Esophagus squamous epithelium (tissue), 5 donors: ENCODE results near the gene FAAP20. TPM values are rescaled to one million over a fixed set of nuclear protein-coding genes. Genes with fewer than 3 reads are reported as not detected.

Experiments
- DNase-seq: peaks from one replicate; lab custom pipeline; 2025; lab: John Stamatoyannopoulos, UW
- H3K27ac ChIP-seq, 4 donors: fragments of 200-600 bp; sonication (generic); one replicate each; pipeline ENCODE4 v1.5.1; 2016 to 2019; ENCODE audit warnings: mild to moderate bottlenecking in 1 of 4
- H3K27me3 ChIP-seq, 4 donors: fragments of 200-600 bp; sonication (generic); 1 replicate in 3 of 4; 2 replicates in 1 of 4; pipeline versions ENCODE4 v1.5.1 to v1.6.0; 2017 to 2021; ENCODE audit warnings: antibody characterized with exemption in 1 of 4
- H3K36me3 ChIP-seq, 3 donors: fragments of 200-600 bp; sonication (generic); one replicate each; pipeline ENCODE4 v1.5.1; 2016 to 2019
- H3K4me1 ChIP-seq, 3 donors: fragments of 200-600 bp; sonication (generic); one replicate each; pipeline ENCODE4 v1.5.1; 2017 to 2019
- H3K4me3 ChIP-seq, 4 donors: fragments of 200-600 bp; sonication (generic); 1 replicate in 3 of 4; 2 replicates in 1 of 4; pipeline ENCODE4 v1.5.1; 2016 to 2019; ENCODE audit warnings: mild to moderate bottlenecking in 2 of 4, moderate library complexity in 1 of 4
- H3K9me3 ChIP-seq, 3 donors: fragments of 200-600 bp; sonication (generic); one replicate each; pipeline ENCODE4 v1.5.1; 2016 to 2019
- CTCF ChIP-seq, 6 experiments: fragments of 450-650 bp in 4 of 6; fragments of 200-600 bp in 2 of 6; sonication (generic) in 2 of 6; IDR thresholded peaks; one replicate each; pipeline ENCODE4 v1.5.1; 2016 to 2019; ENCODE audit warnings: antibody characterized with exemption in 6 of 6, mild to moderate bottlenecking in 4 of 6, moderate library complexity in 4 of 6
- POLR2A ChIP-seq, 4 donors: fragments of 450-650 bp; IDR thresholded peaks; one replicate each; pipeline ENCODE4 v1.6.1; 2017; ENCODE audit warnings: antibody characterized with exemption in 4 of 4, mild to moderate bottlenecking in 4 of 4, moderate library complexity in 3 of 4
- WGBS, 2 donors: methylation state at CpG; one replicate each; pipeline ENCODE4 v1.1.5; 2018; 5-methylcytosine and 5-hydroxymethylcytosine counted together
- intact Hi-C: fragments of 100-400 bp; cut with DNase I; formaldehyde crosslinking; loops from one replicate; pipeline ENCODE4 v1.15.0; 2022
- total RNA-seq, 4 donors: library from RNA; depleted of rRNA; stranded (reverse); fragments of >200 nt; gene quantifications; one replicate each; pipeline ENCODE4 v1.1.0, GENCODE V29; 2016
- donor health status: DM: yes; HTN: yes; CAD: no.

Gene FAAP20
- total RNA-seq, 4 donors from 2014 or later, result 8.6 to 22.5 (median 18.1) TPM

GRCh38 chr1:2190491-2190976 is 4.0 kb downstream of the FAAP20 start:
- Histone ChIP-seq H3K27ac (peak overlapping the region; percentile 84 to 98 (median 94)), H3K4me3 (peak overlapping the region in 3 of 4 donors; percentile 49 to 76 (median 56)), H3K4me1 (peaks cover 43 to 83% (median 45%) of the 10 kb centered on the region in 3 donors), H3K27me3 (no peaks in the 10 kb centered on the region), H3K9me3 (no peaks in the 10 kb centered on the region), H3K36me3 (peaks cover 0 to 19% (median 0%) of the 10 kb centered on the region in 3 donors)
- no peak for DNase-seq
- TF ChIP-seq CTCF (IDR thresholded peaks at IDR 0.05), result no peak
- no peak for TF ChIP-seq POLR2A (IDR thresholded peaks at IDR 0.05)
- 96 to 99% methylated on average over 8 to 9 of the region's 19 CpGs for WGBS, 2 donors
- intact Hi-C loops, result loop anchor here (10.0 kb wide), 2 partner anchors 124 to 354 kb away; no protein-coding TSS in a partner anchor

- DNase-seq, result peak; percentile 78
- TF ChIP-seq POLR2A (IDR thresholded peaks at IDR 0.05) (peak in 3 of 4 donors; percentile 4 to 80 (median 42)), CTCF (IDR thresholded peaks at IDR 0.05) (peak in 1 of 6 experiments; percentile 30)
- Histone ChIP-seq H3K4me3 (peak overlapping the region; percentile 39 to 76 (median 52)), H3K9me3 (no peaks in the 10 kb centered on the region), H3K4me1 (peaks cover 38 to 76% (median 41%) of the 10 kb centered on the region in 3 donors), H3K27ac (peak overlapping the region; percentile 84 to 98 (median 94)), H3K27me3 (no peaks in the 10 kb centered on the region), H3K36me3 (peaks cover 0 to 27% (median 6%) of the 10 kb centered on the region in 3 donors)
- WGBS, 2 donors, result 0% methylated on average over 29 of the region's 65 CpGs; no CpG with 5 or more reads in 1 of the 2 donors
- intact Hi-C loops, result loop anchor here (10.0 kb wide), 2 partner anchors 125 to 355 kb away; no protein-coding TSS in a partner anchor
These were observed 4.8 kb downstream of the FAAP20 start for GRCh38 chr1:2189459-2190425.

- TF ChIP-seq CTCF (IDR thresholded peaks at IDR 0.05), result no peak
- TF ChIP-seq POLR2A (IDR thresholded peaks at IDR 0.05), result no peak
- Histone ChIP-seq H3K27me3 (no peaks in the 10 kb centered on the region), H3K36me3 (peaks cover 0 to 38% (median 8%) of the 10 kb centered on the region in 3 donors), H3K27ac (peak overlapping the region in 2 of 4 donors; percentile 25), H3K4me3 (no peak overlapping the region), H3K9me3 (no peaks in the 10 kb centered on the region), H3K4me1 (peaks cover 29 to 65% (median 35%) of the 10 kb centered on the region in 3 donors)
- no peak for DNase-seq
- 85 to 86% methylated on average over 9 to 14 of the region's 16 CpGs for WGBS, 2 donors
- intact Hi-C loops, result no loop called here
These were observed 6.2 kb downstream of the FAAP20 start for GRCh38 chr1:2188336-2188735.

GRCh38 chr1:2187619-2188018 is 7.0 kb downstream of the FAAP20 start:
- H3K9me3 ChIP-seq, result no peaks in the 10 kb centered on the region
- WGBS, 2 donors, result 55 to 83% methylated on average over 3 of the region's 13 CpGs
- no peaks in the 10 kb centered on the region for H3K27me3 ChIP-seq
- intact Hi-C loops, result no loop called here
- DNase-seq, result no peak
- H3K36me3 ChIP-seq, result peaks cover 0 to 38% (median 8%) of the 10 kb centered on the region in 3 donors
- no peak for TF ChIP-seq POLR2A (IDR thresholded peaks at IDR 0.05)
- TF ChIP-seq CTCF (IDR thresholded peaks at IDR 0.05), result no peak
- H3K4me1 ChIP-seq, result peaks cover 27 to 57% (median 28%) of the 10 kb centered on the region in 3 donors
- H3K4me3 ChIP-seq, result no peak overlapping the region
- peak overlapping the region in 3 of 4 donors; percentile 6 to 25 (median 25) for H3K27ac ChIP-seq
